Measurements from ENCODE around the gene AHCTF1.

DNA sequence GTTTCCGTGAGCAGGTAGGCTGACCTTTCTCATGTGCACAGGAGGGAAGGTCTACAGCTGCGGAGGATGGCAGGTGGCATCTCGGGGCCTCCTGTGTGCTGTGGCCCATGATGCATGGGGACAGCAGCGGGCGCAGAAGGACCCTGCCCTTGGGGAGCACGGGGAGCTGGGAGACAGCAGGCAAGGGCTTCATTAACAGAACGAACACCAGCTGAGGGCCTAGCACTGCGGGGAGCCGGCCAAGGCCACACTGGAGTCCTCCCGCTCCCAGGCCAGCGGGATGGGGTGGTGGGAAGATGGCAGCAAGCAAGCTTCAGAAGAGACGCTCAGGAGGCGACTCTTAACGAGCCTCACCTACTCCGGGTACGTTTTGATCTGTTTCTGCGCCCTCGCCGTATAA lies 140.9 kb downstream of the AHCTF1 start:
- TF ChIP-seq CTCF (conservative IDR thresholded peaks at IDR 0.05; ENCODE audit: low read depth, low read length) (no peak), EZH2 (IDR thresholded peaks at IDR 0.05; ENCODE audit: borderline replicate concordance, low read depth, low read length, poor library complexity, severe bottlenecking) (no peak)

Data from A673 (cell line).